Left lobe of liver (tissue), 2 donors: Measurements from ENCODE around the gene MGLL. TPM values are rescaled to one million over a fixed set of nuclear protein-coding genes. Genes with fewer than 3 reads are reported as not detected.
"Not testable (repeated sequence)": the region's sequence is repeated elsewhere in the genome, so short reads cannot be mapped to it uniquely, and the experiment has no call there.

Source experiments
- ATAC-seq: fragments of 200-7000 bp; cut with Tn5 transposase; one replicate; pipeline ENCODE4 v1.9.1; 2020; ENCODE audit warnings: mild to moderate bottlenecking, moderate library complexity
- DNase-seq: peaks from one replicate; pipeline ENCODE4 v3.0.0-alpha.2; 2020; ENCODE audit warnings: low spot score
- total RNA-seq: library from RNA; stranded (reverse); gene quantifications from one replicate; pipeline ENCODE4 v1.2.1, GENCODE V29; 2021
- donor health status: DM: no; HTN: no; CAD: no; lungs with moderate emphysema.
- donor health status: DM: no; HTN: yes; CAD: no.

Gene MGLL
- total RNA-seq, 1 donor from 2014 or later = 139 TPM

- DNase-seq = no peak
- no peak for ATAC-seq
Measured at GRCh38 chr3:127669541-127670228, 152.6 kb downstream of the MGLL start.

DNA sequence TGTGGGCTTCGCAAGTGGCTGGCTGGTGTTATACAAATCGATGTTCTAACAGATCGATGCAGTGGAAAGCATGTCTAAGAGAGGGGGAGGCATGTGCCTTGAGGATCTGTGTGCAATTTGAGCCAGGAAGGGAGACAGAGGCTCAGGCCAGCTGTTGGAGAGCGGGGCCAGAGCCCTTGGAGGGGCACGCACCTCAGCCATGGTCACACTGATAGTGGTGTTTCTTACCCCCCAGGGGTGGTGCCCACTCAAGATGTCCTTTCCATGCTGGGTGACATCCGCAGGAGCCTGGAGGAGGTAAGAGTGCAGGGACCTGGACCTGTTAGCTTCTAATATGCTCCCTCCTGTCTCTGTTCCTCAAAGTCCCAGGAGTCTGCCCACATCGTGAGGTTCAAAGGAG is 153.4 kb downstream of the MGLL start:
- peak; percentile 33 for DNase-seq
- no peak for ATAC-seq

DNA sequence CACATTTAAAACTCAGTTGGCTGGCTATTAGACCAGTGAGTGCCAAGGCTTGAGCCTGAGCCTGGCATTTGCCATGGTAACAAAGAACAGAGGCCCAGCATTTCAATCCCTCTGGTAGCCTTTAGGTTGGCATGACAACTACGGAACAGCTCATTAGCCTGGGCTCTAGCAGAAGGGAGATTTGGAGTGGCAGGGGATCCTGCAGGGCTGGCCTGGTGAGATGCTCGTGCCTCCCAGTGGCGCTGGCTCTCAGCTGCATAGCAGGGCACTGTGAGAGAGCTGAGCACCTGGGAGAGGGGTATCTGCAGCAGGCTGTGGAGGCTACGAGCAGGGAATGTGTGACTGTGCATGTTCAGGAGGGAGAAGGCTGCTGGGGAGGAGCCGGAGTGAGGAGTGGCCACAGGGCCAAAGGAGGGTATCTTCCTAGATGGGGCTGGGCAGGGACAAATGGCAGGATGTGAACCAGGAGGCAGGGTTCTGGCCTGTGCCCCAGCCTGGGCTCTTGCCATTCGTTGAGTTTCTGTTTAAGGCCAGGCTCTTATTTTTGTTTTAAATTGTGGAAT is 155.1 kb downstream of the MGLL start:
- DNase-seq (no peak), ATAC-seq (no peak)

DNA sequence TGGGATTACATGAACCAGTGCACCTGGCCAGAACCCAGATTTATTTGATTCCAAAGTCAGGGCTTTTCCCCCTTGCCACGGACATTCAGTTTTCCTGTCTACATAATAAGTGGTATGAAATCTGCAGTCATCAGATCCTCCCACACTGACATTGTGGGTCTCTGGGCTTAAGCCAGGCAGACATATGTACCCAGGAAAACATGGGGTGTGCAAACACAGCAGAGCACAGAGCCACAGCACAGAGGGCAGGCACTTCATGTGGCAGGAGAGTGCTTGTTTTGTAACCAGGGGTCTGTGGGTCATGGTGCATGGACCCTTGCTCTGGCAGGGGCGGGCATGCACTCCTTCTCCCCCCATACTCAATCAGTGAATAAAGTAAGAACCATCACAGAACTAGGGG is 155.6 kb downstream of the MGLL start:
- ATAC-seq = no peak
- no peak for DNase-seq

DNA sequence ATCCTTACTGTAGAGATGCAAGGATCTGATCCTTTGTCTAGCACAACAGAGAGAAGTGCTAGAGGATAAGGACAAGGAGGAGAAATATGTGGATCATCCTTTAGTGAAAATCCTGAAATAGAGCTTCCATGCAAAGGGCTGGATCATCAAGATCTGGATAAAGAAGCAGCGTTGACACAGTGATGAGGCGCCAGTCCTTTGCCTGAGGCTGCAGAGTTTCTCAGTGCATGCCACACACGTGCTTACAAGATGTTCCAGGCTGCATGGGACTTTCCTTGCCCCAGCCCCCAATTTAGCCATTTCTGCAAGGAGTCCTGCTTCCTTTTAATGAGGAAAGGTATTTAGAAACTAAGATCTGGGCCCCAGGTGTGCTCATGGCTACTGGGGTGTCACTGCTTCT is 156.7 kb downstream of the MGLL start:
- no peak for DNase-seq
- no peak for ATAC-seq

DNA sequence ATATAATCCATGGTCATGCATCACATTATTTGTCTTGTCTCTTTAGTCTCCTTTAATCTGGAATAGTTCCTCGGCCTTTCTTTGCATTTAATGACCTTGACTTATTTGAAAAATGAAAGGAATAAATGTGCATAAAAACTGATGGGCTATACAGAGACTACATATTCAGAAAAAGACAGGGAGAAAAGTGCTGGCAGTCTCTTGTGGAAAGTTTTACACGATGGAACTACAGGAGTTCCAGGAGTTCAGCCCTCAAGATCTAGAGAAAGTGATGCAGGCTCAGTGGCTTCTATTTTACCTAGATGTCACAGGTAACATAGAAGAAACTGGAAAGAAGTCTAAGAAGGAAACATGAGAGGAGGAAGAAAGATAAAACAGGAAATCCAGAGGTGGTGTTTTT is 157.2 kb downstream of the MGLL start:
- DNase-seq = no peak
- ATAC-seq = no peak

DNA sequence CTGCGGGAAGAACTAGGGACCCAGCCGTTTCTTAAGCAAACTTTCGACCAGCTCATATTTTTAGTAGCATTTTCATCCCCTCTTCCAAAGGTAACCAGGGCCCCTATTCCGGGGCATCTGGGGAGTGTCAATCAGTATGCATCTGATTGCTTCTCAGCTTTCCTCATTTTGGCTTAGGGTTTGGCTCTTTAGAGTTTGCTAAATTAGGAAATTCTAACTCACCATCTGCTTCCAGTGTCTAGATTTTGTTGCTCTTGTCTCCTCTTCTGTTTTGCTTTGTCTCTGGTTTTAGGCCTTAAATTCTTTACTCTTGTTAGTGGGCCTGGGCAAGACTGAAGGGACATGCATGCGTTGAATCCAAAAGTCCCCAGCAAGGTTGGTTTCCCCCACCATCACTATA is 159.2 kb downstream of the MGLL start:
- no peak for DNase-seq
- ATAC-seq = no peak

GRCh38 chr3:127662001-127662469 is 160.3 kb downstream of the MGLL start:
- DNase-seq = peak; percentile 26
- no peak for ATAC-seq

- DNase-seq = peak; percentile 21
- no peak for ATAC-seq
Measured at GRCh38 chr3:127661600-127661999, 160.7 kb downstream of the MGLL start.

- ATAC-seq (no peak), DNase-seq (peak; percentile 22)
Measured at GRCh38 chr3:127660621-127661251, 161.6 kb downstream of the MGLL start.

GRCh38 chr3:127658234-127658633 is 164.1 kb downstream of the MGLL start:
- no peak for DNase-seq
- no peak for ATAC-seq

GRCh38 chr3:127656906-127657305 is 165.4 kb downstream of the MGLL start:
- DNase-seq (peak; percentile 5), ATAC-seq (no peak)

GRCh38 chr3:127655641-127656040 is 166.7 kb downstream of the MGLL start:
- DNase-seq (peak; percentile 21), ATAC-seq (no peak)

DNA sequence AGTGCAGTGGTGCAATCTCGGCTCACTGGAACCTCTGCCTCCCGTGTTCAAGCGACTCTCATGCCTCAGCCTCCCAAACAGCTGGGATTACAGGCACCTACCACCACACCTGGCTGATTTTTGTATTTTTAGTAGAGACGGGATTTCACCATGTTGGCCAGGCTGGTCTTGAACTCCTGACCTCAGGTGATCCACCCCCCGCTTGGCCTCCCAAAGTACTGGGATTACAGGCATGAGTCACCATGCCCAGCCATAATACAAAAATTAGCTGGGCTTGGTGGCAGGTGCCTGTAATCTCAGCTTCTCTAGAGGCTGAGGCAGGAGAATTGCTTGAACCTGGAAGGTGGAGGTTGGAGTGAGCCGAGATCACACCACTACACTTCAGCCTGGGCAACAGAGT is 167.3 kb downstream of the MGLL start:
- DNase-seq = peak; percentile 16
- not testable (repeated sequence) for ATAC-seq

DNA sequence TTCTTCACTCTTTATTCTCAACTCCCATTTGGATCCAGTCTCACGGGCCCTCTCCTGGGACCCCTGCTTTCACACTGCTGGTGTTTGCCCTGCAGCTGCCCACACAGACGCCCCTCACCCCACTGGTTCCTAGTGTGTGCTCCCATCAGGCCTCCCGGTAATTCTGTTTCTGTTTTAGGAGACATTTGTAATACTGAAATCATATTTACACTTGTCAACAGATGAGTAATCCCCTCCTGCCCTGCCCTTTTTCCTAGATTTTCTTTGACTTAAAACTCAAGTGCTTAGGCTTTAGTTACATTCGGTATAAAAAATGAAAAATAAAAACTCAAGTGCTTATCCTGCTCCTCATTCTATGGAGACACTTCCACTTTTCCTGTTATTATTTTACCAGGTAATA is 167.9 kb downstream of the MGLL start:
- DNase-seq (peak; percentile 14), ATAC-seq (no peak)

DNA sequence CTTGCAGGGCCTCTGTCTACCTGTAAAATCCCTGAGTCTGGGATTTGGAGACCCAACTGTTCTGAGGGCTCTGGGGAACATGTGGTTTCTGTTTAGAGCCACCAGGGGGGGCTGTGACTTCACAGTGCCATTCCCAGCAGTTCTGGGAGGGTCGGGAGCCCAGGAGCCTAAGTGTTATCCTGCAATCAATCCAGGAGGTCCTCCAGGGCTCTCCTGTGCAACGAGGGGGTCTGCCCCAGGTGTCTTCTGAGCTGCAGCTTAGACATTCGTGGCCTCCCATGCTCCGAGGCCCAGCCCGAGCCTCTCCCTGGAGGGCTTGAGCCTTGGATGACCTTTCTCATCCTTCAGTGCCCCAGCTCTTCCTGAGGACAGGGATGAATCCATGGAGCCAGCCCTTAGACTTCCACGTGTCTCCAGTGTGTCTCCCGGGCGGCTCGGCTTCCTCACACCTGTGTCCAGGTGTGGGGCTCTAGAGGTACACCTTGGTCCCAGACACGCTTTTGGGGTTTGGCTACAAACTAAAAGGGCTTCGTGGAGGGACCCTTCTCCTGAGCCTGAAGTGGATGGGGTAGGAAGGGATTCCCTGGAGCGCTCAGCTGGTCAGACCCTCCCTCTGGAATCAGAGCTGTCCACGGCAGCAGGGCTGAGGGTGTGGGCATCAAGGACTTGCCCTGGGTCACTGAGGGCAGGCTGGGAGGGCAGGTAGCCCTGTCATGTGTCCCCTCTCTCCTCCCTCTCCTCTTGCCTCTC is 169.9 kb downstream of the MGLL start:
- ATAC-seq (peak; percentile 97), DNase-seq (peak; percentile 65)

GRCh38 chr3:127651516-127652172 is 170.7 kb downstream of the MGLL start:
- ATAC-seq (no peak), DNase-seq (peak; percentile 33)

DNA sequence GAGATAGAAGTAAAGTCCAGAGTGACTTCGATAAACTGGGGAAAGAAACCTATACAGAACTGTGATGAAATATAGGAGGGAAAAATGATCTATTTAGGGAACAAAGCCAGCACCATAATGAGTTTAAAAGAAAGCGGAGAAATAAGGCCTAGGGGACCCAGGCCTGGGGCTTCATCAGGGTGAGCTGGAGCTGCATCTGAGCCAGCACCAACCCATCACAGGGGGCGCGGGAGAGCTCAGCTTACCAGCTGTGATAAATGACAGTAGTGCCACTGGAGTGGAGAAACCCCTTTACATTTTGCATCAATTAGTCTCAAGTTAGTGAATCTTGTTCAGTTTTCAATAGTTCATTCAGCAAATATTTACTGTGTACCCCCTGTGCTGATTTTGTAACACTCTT is 172.1 kb downstream of the MGLL start:
- peak; percentile 15 for DNase-seq
- no peak for ATAC-seq

- ATAC-seq = no peak
- DNase-seq = no peak
Measured at GRCh38 chr3:127647845-127648204, 174.5 kb downstream of the MGLL start.

- ATAC-seq (no peak), DNase-seq (peak; percentile 34)
Measured at GRCh38 chr3:127647166-127647844, 175.0 kb downstream of the MGLL start.
